Left cardiac atrium (tissue), 4 donors: ENCODE results near the gene STAT6. TPM values are rescaled to one million over a fixed set of nuclear protein-coding genes. Genes with fewer than 3 reads are reported as not detected.
A peak's percentile ranks its signal among the peaks of the same experiment; 100 is the strongest.

Experiments used
- ATAC-seq, 2 donors: fragments of 200-7000 bp; cut with Tn5 transposase; one replicate each; pipeline ENCODE4 v1.9.1; 2020; ENCODE audit warnings: mild to moderate bottlenecking in 2 of 2, moderate library complexity in 2 of 2
- DNase-seq: peaks from one replicate; pipeline ENCODE4 v3.0.0-alpha.2; 2020
- intact Hi-C, 2 donors: fragments of 100-400 bp; cut with DNase I; formaldehyde crosslinking; loops; one replicate each; pipeline versions ENCODE4 v1.14.1 to v1.15.1; 2022 to 2023
- long read RNA-seq: library from polyadenylated mRNA; unstranded; transcript quantifications from one replicate; pipeline ENCODE4 v2.0.0, GENCODE V29; 2021
- total RNA-seq, 2 donors: library from RNA; stranded (reverse); fragmentation: NEBNext Ultra II Directional; extraction: Animal tissue kit (Norgen Biotek cat#: 25700); gene quantifications; one replicate each; pipeline ENCODE4 v1.2.1, GENCODE V29; 2021
- donor health status: DM: no; HTN: yes; CAD: no.
- donor health status: DM: no; HTN: yes; CAD: no; lungs with severe emphysema.
- donor health status: DM: yes; HTN: yes; CAD: no.
- donor health status: Dilated cardiomyopathy.

The STAT6 gene
- 10 to 100 TPM; 77.7 to 78.1 TPM for total RNA-seq
- long read RNA-seq, full-length matches to known transcripts = 4 of 21 reads
- long read RNA-seq, partial matches to known transcripts = 8 of 21 reads
- long read RNA-seq, other reads (novel, unspliced or antisense) = 9 of 21 reads

DNA sequence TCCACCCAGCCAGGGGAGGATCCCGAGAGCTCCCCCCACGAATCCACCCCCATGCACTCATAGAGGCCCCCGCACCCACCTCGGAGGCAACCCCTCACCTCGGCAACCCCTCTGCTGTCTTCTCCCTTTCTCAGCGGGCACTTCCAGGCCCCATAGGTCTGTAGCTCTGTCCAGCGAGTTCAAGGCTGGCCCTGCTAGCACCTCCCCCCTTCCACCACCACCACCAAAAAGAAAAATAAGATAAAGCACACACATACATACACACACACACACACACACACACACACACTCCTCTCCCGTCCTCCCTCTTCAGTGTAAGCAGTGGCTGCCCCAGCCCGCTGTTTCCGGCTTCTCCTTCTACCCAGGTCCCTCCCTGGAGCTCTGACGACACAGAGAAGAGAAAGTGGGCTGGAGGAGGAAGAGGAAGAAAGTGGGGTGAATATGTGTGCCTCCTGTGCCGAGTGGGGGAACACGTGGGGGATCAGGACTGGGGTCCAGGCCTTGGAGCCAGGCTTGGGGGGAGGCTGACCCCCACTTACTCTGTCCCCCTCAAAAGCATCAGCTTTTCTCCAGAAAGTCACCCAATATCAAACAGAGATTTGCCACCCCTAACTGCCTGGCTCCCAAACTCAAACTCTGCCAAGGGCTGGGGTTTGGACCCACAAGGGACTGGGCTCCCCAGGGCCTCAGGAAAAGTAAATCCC lies at the start of gene STAT6:
STAT6 (minus strand) TSS at position 332 of the 704 bp plus-strand sequence. CDS start 3,084 bp downstream, outside the sequence.
- peak; percentile 90 for DNase-seq
- intact Hi-C loops = loop anchor here in 1 of 2 donors (2.0 kb wide), 1 partner anchor 22 kb away; the partner anchor contains the start of gene NAB2
- ATAC-seq = peak; percentile 81 to 85

DNA sequence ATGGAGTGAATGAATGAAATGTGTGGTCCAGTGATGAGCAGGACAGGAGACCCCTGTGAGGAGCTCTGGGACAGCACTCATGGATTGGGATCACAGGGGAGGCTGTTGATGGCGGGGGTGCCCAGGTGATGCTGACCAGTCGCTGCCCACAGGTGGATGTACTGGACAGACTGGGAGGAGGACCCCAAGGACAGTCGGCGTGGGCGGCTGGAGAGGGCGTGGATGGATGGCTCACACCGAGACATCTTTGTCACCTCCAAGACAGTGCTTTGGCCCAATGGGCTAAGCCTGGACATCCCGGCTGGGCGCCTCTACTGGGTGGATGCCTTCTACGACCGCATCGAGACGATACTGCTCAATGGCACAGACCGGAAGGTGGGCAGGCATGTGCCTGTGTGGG lies 49.6 kb upstream of the STAT6 start:
- DNase-seq = no peak
- intact Hi-C loops = no loop called here
- ATAC-seq = no peak

DNA sequence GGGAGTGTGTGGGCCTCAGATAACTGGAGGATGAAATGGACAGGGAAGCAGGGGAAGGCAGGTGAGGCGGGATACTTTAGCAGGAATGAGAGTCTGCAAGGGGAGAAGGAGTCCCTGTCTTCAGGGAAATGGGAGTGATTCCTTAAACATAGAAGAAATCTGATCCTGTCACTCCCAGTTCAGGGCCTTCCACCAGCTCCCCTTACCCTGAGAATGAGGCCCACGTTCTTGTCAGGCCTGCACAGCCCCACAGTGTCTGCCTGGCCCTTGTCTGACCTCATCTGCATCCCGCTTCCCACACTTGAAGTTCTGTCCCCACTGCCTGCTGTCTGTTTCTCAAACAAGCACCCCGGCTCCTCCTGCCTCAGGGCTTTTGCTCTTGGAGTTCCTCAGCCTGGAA lies 48.9 kb upstream of the STAT6 start:
- no peak for DNase-seq
- no peak for ATAC-seq
- intact Hi-C loops = no loop called here

DNA sequence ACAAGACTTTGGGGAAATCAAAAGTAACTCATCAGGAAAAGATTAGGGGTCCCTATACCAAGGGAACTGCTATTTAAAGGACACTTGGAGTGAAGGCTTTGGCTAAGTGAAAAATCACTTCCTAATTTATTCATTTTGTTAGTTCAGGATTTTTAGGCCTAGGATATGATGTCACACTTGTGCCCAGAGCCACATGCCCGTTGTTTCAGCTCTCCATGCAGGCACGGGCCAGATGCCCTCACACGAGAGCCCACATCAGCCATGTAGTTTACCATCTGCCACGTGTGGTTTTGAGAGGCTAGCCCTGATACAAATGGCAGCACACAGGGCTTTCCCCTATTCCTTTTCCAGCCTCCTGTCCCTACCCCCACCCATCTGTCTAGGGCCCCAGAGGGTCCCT lies 48.1 kb upstream of the STAT6 start:
- ATAC-seq (peak; percentile 10 to 14), DNase-seq (no peak)
- intact Hi-C loops = no loop called here

GRCh38 chr12:57158665-57159064 lies 47.5 kb upstream of the STAT6 start:
- ATAC-seq = peak; percentile 3 to 23
- DNase-seq = no peak
- intact Hi-C loops = no loop called here

GRCh38 chr12:57158186-57158585 lies 47.0 kb upstream of the STAT6 start:
- ATAC-seq = no peak
- intact Hi-C loops = no loop called here
- DNase-seq = no peak

DNA sequence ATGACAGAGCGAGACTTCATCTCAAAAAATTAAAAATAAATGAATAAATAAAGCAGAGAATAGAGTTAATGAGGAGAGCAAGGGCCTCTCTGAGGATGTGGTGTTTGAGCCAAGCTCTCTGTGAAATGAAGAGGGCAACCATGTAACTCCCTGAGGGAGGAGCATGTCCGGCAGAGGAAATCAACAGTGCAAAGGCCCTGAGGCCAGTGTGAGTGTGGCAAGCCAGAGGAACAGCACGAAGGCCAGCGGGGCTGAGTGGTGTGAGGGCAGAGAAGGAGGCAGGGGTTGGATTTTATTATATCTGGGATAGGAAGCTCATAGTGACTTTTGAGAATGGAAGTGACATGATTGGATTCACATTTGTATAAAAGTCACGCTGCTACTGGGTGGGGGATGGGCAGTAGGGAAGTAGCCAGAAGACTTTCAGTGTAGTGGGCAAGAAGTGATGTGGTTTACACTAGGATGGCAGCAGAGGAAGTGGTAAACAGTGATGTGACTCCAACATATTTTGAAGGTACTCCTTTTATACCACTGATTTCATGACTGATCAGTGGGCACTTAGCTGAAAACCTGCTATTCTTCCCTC lies 46.5 kb upstream of the STAT6 start:
- no peak for DNase-seq
- peak in 1 of 2 donors; percentile 7 for ATAC-seq
- intact Hi-C loops = no loop called here

DNA sequence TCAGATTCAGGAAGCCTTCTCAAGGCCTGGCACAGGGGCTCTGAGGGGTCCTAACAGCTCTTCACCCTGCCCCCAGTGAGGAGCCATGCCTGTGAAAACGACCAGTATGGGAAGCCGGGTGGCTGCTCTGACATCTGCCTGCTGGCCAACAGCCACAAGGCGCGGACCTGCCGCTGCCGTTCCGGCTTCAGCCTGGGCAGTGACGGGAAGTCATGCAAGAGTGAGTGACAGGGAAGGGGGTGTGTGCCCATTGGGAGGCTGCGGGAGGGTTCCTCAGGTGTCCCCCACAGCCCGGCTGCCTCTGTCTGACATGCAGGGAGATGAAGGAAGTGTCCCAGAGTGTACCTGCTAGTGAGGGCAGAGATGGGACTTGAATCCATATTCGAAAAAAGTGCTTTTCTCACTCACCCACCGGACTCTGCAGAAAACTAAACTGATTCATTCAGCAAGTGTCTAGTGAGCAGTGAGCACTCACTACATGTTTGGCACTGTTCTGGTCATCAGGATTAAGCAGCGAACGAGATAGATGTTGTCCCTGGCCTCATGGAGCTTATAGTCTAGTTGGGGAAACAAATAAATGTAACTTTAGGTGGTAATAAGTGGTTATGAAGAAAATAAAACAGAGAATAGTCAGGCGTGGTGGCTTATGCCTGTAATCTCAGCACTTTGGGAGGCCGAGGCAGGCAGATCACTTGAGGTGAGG lies 45.7 kb upstream of the STAT6 start:
- intact Hi-C loops = no loop called here
- ATAC-seq = no peak
- no peak for DNase-seq

- no peak for ATAC-seq
- no peak for DNase-seq
- intact Hi-C loops = no loop called here
Measured at GRCh38 chr12:57154804-57155434, 43.8 kb upstream of the STAT6 start.

DNA sequence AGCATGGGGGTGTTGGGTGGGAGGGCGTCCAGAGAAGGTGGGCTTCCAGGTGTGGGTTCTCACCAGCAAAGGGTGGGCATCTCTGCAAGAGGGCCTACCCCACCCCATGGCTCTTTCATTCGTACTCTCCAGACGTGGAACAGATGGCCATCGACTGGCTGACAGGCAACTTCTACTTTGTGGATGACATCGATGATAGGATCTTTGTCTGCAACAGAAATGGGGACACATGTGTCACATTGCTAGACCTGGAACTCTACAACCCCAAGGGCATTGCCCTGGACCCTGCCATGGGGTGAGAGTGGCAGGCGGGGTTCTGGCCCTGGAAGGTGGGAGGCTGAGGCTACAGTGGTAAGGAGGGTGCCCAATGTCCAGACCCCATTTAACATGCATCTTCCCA lies 42.9 kb upstream of the STAT6 start:
- DNase-seq = no peak
- ATAC-seq = no peak
- intact Hi-C loops = no loop called here

DNA sequence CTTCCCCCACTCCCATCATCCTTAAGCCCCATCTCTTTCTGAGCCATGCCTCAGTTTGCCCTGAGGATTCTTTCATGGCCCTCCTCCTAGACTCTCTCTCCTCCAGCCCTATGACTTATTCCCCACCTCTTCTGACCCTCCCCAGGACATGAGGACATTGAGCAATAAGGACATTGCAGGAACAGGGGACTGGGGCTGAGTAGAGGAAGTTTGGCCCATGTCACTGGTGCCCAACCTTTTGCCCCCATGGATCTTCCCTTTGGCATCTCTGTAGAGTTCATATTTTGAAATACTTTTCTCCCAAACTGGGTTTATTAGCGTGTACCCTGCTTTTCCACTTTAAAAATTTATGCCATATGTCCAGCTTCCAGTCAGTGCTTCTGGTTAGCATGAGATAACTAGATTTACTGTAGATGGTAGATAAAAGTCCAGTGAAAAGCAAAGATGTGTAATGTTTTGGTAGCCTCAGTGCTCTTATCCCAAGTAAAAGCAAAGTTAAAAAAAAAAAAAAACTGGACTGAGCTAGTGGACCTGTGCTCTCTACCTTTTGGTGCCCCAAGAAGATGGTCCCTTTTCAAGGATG lies 42.3 kb upstream of the STAT6 start:
- intact Hi-C loops = no loop called here
- no peak for DNase-seq
- ATAC-seq = no peak

GRCh38 chr12:57152639-57153038 lies 41.5 kb upstream of the STAT6 start:
- ATAC-seq (peak in 1 of 2 donors; percentile 30), DNase-seq (no peak)
- intact Hi-C loops = no loop called here

GRCh38 chr12:57151741-57152630 lies 40.8 kb upstream of the STAT6 start:
- ATAC-seq = peak; percentile 38 to 58
- intact Hi-C loops = no loop called here
- DNase-seq = no peak

- ATAC-seq = no peak
- intact Hi-C loops = no loop called here
- no peak for DNase-seq
Measured at GRCh38 chr12:57150400-57151000, 39.3 kb upstream of the STAT6 start.

- intact Hi-C loops = no loop called here
- DNase-seq = peak; percentile 82
- ATAC-seq = peak; percentile 85 to 87
Measured at GRCh38 chr12:57149245-57149900, 38.2 kb upstream of the STAT6 start.

DNA sequence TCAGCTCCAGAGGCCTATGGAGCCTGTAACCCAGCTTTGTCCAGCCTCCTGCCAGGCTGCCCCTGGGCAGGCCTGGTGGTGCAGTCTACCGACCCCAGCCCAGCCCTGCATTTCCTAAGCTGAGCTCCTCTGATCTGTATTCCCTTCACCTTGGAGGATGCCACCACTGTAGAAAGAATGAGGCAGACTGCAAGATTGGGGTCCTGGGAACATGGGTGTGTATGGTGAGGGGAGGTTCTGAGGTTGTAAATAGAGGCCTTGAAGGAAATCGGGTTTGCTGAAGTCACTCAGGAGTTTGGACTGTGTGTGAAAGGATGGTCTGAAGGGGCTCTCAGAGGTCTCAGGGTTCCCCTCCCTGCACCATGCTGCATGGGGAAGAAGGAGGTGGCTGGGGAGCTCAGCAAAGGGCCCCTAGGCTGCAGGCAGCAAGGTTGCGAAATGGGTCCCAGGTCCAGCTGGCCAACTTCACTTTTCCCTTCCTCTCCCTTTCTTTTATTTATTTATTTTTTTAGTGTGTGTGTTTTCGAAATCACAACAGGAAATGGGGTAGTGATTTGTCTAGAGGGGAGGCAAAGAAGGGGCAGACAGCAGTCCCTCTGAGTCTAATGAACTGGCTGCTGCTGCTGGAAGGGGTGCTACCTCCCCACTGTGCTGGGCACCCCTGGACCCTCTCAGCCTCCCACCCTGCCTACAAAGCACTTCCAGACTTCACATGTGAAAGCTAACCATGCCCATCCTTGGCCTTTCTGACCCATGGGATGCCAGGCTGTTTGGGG lies 37.5 kb upstream of the STAT6 start:
- intact Hi-C loops = no loop called here
- DNase-seq (peak; percentile 73), ATAC-seq (peak; percentile 53 to 55)
